Heart left ventricle (tissue), 13 donors: ENCODE measurements around the gene RTEL1.

ENCODE experiments used
- POLR2A ChIP-seq, 2 donors: fragments of 450-650 bp; IDR thresholded peaks; one replicate each; pipeline ENCODE4 v1.6.1; 2017; ENCODE audit warnings: antibody characterized with exemption in 2 of 2, mild to moderate bottlenecking in 2 of 2, moderate library complexity in 2 of 2
- TF ChIP-seq, protein P1 (sequence below), 12 donors: fragments of 200-600 bp; sonication (generic) in 4 of 12; IDR thresholded peaks; one replicate each; pipeline versions ENCODE4 v1.5.0 to v1.8.0; 2018 to 2022; ENCODE audit warnings: antibody characterized with exemption in 12 of 12, mild to moderate bottlenecking in 5 of 12
- donor health status: ischemic (EF 13 %, LVEDD 7.1; RV severe dilation, severe dysfunction).
- donor health status: DM: no; HTN: yes; CAD: no.
- donor health status: DM: no; HTN: no; CAD: no.
- donor health status: ischemic (EF 25% LVEDD 6.9; RV normal size, moderate dysfunction).
- donor health status: ischemic (EF 25% LVEDD 5.7; RV mildly dilated, moderate dysfunction).
- donor health status: ischemic (EF 35%, LVEDD 5.7; RV mildly dilated, moderate dysfunction).
- donor health status: nonischemic (EF 11% LVEDD 7.7; RV severe dilation, severe dysfunction).
- donor health status: DM: yes; HTN: yes; CAD: no.
- donor health status: PGD.
- donor health status: ischemic (EF 29% LVEDD 5.4; RV normal size, mild dysfunction).
- donor health status: nonischemic (EF 23%, LVEDD 6.1; RV moderate dilation, normal function).

DNA sequence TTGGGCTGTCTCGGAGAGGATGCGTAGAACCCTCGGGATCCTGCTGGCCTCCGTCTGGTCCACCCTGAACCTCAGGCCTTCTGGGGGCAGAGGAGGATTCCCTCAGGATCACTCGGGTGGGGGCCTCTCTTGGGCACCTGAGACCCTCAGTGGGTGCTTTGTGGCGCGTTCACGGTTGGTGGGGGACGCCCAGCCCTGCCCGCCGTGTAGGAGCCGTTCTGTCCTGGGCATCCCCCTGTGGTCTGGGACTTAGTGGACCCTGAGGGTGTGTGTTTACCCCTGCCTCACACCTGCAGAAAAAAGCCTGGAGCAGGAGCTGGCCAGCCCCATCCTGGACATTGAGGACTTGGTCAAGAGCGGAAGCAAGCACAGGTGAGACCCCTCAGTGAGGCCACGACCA lies 7.6 kb downstream of the RTEL1 start:
- TF ChIP-seq, protein P1, sequence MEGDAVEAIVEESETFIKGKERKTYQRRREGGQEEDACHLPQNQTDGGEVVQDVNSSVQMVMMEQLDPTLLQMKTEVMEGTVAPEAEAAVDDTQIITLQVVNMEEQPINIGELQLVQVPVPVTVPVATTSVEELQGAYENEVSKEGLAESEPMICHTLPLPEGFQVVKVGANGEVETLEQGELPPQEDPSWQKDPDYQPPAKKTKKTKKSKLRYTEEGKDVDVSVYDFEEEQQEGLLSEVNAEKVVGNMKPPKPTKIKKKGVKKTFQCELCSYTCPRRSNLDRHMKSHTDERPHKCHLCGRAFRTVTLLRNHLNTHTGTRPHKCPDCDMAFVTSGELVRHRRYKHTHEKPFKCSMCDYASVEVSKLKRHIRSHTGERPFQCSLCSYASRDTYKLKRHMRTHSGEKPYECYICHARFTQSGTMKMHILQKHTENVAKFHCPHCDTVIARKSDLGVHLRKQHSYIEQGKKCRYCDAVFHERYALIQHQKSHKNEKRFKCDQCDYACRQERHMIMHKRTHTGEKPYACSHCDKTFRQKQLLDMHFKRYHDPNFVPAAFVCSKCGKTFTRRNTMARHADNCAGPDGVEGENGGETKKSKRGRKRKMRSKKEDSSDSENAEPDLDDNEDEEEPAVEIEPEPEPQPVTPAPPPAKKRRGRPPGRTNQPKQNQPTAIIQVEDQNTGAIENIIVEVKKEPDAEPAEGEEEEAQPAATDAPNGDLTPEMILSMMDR (IDR thresholded peaks at IDR 0.05) = no peak
- TF ChIP-seq POLR2A (IDR thresholded peaks at IDR 0.05) = no peak
